Suprapubic skin (tissue), 4 donors: ENCODE data around the gene ZNF423. TPM values are rescaled to one million over a fixed set of nuclear protein-coding genes. Genes with fewer than 3 reads are reported as not detected.

Experiments
- DNase-seq, 2 donors: peaks; one replicate each; pipeline ENCODE4 v3.0.0-alpha.2; 2019; ENCODE audit warnings: low spot score in 2 of 2
- H3K27ac ChIP-seq: fragments of 200-600 bp; sonication (generic); one replicate; pipeline ENCODE4 v1.5.1; 2019
- H3K27me3 ChIP-seq: fragments of 200-600 bp; sonication (generic); one replicate; pipeline ENCODE4 v1.5.1; 2019
- H3K36me3 ChIP-seq: fragments of 200-600 bp; sonication (generic); one replicate; pipeline ENCODE4 v1.5.1; 2019
- H3K4me1 ChIP-seq: fragments of 200-600 bp; sonication (generic); one replicate; pipeline ENCODE4 v1.5.1; 2019
- H3K4me3 ChIP-seq: fragments of 200-600 bp; sonication (generic); one replicate; pipeline ENCODE4 v1.5.1; 2019; ENCODE audit warnings: mild to moderate bottlenecking
- H3K9me3 ChIP-seq: fragments of 200-600 bp; sonication (generic); one replicate; pipeline ENCODE4 v1.5.1; 2019
- EP300 ChIP-seq: sonication (generic); formaldehyde crosslinking; IDR thresholded peaks from one replicate; pipeline ENCODE4 v1.6.1; 2017; ENCODE audit warnings: antibody characterized with exemption
- POLR2A ChIP-seq, 2 donors: fragments of 450-650 bp; IDR thresholded peaks; one replicate each; pipeline ENCODE4 v1.6.1; 2017; ENCODE audit warnings: antibody characterized with exemption in 2 of 2, mild to moderate bottlenecking in 2 of 2, moderate library complexity in 2 of 2
- POLR2AphosphoS5 ChIP-seq, 3 donors: sonication (generic); formaldehyde crosslinking; IDR thresholded peaks; one replicate each; pipeline ENCODE4 v1.6.1; 2017; ENCODE audit warnings: antibody characterized with exemption in 3 of 3
- WGBS: methylation state at CpG from one replicate; pipeline ENCODE4 v1.1.5; 2018; 5-methylcytosine and 5-hydroxymethylcytosine counted together
- total RNA-seq, 4 donors: library from RNA; depleted of rRNA; stranded (reverse); fragments of >200 nt; gene quantifications; one replicate each; pipeline ENCODE4 v1.1.0, GENCODE V29; 2016
- TF ChIP-seq, protein P1 (sequence below), 2 donors: fragments of 200-600 bp in 1 of 2; fragments of 450-650 bp in 1 of 2; sonication (generic) in 1 of 2; IDR thresholded peaks; one replicate each; pipeline ENCODE4 v1.5.1; 2016 to 2019; ENCODE audit warnings: antibody characterized with exemption in 2 of 2, mild to moderate bottlenecking in 1 of 2, moderate library complexity in 1 of 2

The ZNF423 gene
- total RNA-seq, 4 donors from 2014 or later: 1.3 to 5.3 (median 1.9) TPM

DNA sequence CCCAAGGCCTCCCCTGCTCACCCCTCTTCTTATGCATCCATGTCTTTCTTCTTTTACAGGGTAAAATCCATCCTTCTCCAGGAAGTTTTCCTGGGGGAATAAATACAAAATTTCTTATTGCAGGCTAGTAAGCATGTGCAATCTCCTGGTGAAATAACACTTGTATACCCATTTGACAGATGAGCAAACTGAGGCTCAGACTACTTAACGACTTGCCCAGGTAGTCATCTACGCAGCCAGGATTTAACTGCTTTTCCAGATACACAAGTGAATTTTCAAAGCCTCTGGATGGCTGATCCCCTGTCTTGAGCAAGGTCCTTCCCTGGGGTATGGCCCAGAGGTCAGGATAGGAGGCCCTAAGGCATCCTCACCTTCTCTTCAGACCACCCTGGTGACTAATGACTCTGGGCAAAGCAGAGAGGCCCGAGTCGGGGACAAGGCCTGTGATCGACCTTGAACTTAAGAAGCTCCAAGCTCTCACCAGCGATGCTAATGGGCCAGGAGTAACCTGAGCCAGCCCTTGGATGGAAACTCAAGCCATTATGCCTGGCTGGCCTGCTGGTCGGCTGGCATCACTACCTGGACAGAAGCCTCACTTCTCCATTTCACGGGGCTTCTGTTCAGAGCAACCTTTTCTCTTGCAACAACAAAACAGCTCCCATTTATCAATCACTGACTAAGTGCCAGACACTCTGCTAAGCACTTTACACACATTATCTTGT lies 33.1 kb downstream of the ZNF423 start:
- no peak for DNase-seq
- no peak overlapping the region for H3K27ac ChIP-seq
- TF ChIP-seq, protein P1, sequence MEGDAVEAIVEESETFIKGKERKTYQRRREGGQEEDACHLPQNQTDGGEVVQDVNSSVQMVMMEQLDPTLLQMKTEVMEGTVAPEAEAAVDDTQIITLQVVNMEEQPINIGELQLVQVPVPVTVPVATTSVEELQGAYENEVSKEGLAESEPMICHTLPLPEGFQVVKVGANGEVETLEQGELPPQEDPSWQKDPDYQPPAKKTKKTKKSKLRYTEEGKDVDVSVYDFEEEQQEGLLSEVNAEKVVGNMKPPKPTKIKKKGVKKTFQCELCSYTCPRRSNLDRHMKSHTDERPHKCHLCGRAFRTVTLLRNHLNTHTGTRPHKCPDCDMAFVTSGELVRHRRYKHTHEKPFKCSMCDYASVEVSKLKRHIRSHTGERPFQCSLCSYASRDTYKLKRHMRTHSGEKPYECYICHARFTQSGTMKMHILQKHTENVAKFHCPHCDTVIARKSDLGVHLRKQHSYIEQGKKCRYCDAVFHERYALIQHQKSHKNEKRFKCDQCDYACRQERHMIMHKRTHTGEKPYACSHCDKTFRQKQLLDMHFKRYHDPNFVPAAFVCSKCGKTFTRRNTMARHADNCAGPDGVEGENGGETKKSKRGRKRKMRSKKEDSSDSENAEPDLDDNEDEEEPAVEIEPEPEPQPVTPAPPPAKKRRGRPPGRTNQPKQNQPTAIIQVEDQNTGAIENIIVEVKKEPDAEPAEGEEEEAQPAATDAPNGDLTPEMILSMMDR (IDR thresholded peaks at IDR 0.05): no peak
- TF ChIP-seq POLR2AphosphoS5 (IDR thresholded peaks at IDR 0.05) (no peak), EP300 (no peak), POLR2A (IDR thresholded peaks at IDR 0.05) (no peak)
- peaks cover 15% of the 10 kb centered on the region for H3K4me1 ChIP-seq
- H3K27me3 ChIP-seq: no peaks in the 10 kb centered on the region
- no peaks in the 10 kb centered on the region for H3K9me3 ChIP-seq
- no peaks in the 10 kb centered on the region for H3K36me3 ChIP-seq
- no peak overlapping the region for H3K4me3 ChIP-seq
- 82% methylated on average over 8 of the region's 8 CpGs for WGBS

DNA sequence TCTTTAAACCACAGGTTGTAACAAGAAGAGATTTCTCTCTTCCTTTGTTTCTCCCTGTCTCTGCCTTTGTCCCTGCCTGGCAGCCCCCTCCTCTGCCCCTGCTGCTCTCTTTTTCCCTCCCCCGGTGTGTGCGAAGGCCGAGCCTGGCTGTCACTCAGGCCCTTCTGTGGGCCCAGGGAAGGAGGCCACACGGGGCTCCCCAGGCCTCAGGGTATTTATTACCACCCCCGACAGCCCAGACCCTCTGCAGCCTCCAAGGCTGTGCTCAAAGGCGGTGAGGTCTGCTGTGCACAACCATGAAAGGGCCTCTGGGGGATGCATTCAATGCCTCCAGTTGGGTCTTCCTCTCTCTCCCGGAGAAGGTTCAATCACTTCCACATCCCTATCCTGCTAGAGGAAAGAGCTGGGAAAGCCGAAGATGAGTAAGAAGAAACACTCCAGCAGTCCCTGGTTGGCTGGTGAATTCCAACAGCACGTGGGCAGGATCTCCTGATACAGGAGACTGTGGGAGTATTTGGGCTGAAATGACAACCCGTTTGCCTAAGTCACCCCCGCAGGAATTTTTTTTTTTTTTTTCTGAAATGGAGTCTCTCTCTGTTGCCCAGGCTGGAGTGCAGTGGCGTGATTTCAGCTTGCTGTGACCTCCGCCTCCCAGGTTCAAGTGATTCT lies 34.2 kb downstream of the ZNF423 start:
- Histone ChIP-seq H3K4me1 (peaks cover 4% of the 10 kb centered on the region), H3K9me3 (no peaks in the 10 kb centered on the region), H3K4me3 (no peak overlapping the region), H3K27me3 (no peaks in the 10 kb centered on the region), H3K27ac (no peak overlapping the region), H3K36me3 (no peaks in the 10 kb centered on the region)
- WGBS: 80% methylated on average over 13 of the region's 13 CpGs
- DNase-seq: no peak
- TF ChIP-seq EP300 (no peak), POLR2A (IDR thresholded peaks at IDR 0.05) (no peak), POLR2AphosphoS5 (IDR thresholded peaks at IDR 0.05) (no peak)
- TF ChIP-seq, protein P1 (IDR thresholded peaks at IDR 0.05): no peak

DNA sequence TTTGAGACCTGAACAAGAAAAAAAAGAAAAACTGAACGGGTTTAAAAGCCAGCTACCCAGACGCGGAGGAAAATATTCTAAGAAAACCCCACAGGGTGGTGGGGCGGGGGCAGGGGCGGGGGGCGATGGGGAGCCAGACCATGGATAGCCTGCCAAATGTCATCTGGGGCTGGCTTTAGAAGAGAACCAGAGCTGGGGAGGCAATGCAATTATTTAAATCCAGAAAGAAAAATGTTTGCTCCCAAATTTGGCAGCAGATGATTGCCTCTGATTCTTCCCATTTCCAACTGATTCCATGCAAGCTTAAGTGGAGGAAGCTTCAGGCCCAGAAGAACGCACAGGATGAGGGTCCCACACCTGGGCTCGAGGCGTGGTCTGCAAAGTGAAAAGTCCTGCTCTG lies 34.8 kb downstream of the ZNF423 start:
- no peaks in the 10 kb centered on the region for H3K36me3 ChIP-seq

DNA sequence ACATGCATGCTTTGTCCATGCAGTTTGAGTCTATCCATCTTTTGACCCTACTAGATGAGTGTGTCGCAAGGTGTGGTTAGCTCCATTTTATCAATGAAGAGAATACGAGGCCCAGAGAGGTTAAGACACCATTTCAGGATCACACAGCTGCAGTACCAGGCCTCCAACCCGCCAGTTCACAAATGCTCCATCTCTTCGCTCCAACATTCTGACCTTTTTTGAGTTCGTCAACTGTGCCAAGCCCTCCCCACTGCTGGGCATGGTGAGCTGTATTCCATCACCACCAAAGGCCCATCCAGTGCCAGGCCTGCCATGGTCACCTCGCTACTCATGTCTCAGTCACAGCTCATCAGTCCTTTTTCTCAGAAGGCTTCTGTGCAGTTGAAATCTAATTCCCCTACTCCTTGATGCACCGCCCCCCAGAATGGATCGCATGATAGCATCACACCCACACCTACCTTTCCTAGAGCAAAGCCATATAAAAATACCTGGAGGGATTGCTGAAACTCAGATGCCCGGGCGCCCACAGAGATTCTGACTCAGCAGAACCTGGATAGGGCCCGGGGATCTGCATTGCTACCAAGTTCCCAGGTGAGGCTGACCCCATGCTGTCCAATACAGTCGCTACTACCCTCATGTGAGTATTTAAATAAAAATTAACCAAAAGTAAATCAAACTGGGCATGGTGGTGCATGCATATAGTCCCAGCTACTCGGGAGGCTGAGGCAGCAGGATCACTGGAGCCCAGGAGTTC lies 38.0 kb downstream of the ZNF423 start:
- Histone ChIP-seq H3K27ac (no peak overlapping the region), H3K4me1 (no peaks in the 10 kb centered on the region), H3K27me3 (no peaks in the 10 kb centered on the region), H3K4me3 (no peak overlapping the region), H3K9me3 (no peaks in the 10 kb centered on the region), H3K36me3 (no peaks in the 10 kb centered on the region)
- DNase-seq: no peak
- TF ChIP-seq, protein P1 (IDR thresholded peaks at IDR 0.05): no peak
- TF ChIP-seq POLR2A (IDR thresholded peaks at IDR 0.05) (no peak), POLR2AphosphoS5 (IDR thresholded peaks at IDR 0.05) (no peak), EP300 (no peak)
- WGBS: 93% methylated on average over 13 of the region's 13 CpGs

More for the DNA sequence above, 34.8 kb downstream of the ZNF423 start:
- Histone ChIP-seq H3K9me3 (no peaks in the 10 kb centered on the region), H3K4me3 (no peak overlapping the region), H3K4me1 (peaks cover 3% of the 10 kb centered on the region), H3K27me3 (no peaks in the 10 kb centered on the region), H3K27ac (no peak overlapping the region)
- TF ChIP-seq POLR2AphosphoS5 (IDR thresholded peaks at IDR 0.05) (no peak), EP300 (no peak), POLR2A (IDR thresholded peaks at IDR 0.05) (no peak)
- TF ChIP-seq, protein P1 (IDR thresholded peaks at IDR 0.05): no peak
- no peak for DNase-seq
- 81% methylated on average over 9 of the region's 9 CpGs for WGBS

DNA sequence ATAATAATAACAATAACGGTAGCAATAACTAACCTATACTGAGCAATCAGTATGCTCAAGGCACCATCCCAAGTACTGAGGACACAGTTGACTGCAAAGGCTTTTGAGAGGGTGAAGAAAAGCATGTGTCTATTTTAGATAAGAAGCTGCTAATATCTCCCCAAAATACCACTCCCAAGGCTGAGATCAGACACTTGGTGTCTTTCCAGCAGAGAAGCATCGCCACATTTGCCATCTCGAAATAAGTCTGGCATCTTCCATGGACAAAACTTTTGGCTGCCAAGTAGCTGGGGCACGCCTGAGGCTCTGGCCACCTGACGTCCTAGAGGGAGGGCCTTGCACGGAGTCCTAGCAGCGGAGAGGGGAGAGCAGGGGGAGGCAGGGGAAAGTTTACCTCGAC lies 39.0 kb downstream of the ZNF423 start:
- no peak for DNase-seq
- H3K27ac ChIP-seq: no peak overlapping the region
- H3K4me1 ChIP-seq: no peaks in the 10 kb centered on the region
- H3K27me3 ChIP-seq: no peaks in the 10 kb centered on the region
- no peaks in the 10 kb centered on the region for H3K9me3 ChIP-seq
- no peaks in the 10 kb centered on the region for H3K36me3 ChIP-seq
- H3K4me3 ChIP-seq: no peak overlapping the region
- no peak for TF ChIP-seq EP300
- no peak for TF ChIP-seq POLR2A (IDR thresholded peaks at IDR 0.05)
- TF ChIP-seq POLR2AphosphoS5 (IDR thresholded peaks at IDR 0.05): no peak
- TF ChIP-seq, protein P1 (IDR thresholded peaks at IDR 0.05): no peak
- WGBS: 59% methylated on average over 8 of the region's 8 CpGs
